Activated CD8-positive, alpha-beta memory T cell treated with anti-CD3 and anti-CD28 coated beads for 48 hours (primary cell): ENCODE results near the gene ATP9A.

Experiments
- DNase-seq, 3 experiments: peaks; one replicate each; pipeline ENCODE4 v3.0.0-alpha.2; 2020; ENCODE audit warnings: low read depth in 2 of 3, low spot score in 2 of 3

The ATP9A gene

GRCh38 chr20:51607170-51607569 is 161.0 kb downstream of the ATP9A start:
- DNase-seq: no peak

GRCh38 chr20:51604851-51605250 is 163.3 kb downstream of the ATP9A start:
- no peak for DNase-seq

- no peak for DNase-seq
Measured at GRCh38 chr20:51602131-51602530, 166.1 kb downstream of the ATP9A start.

- DNase-seq: no peak
Measured at GRCh38 chr20:51600950-51601349, 167.2 kb downstream of the ATP9A start.

- DNase-seq: no peak
Measured at GRCh38 chr20:51600016-51600420, 168.2 kb downstream of the ATP9A start.

GRCh38 chr20:51598556-51598955 is 169.6 kb downstream of the ATP9A start:
- DNase-seq: no peak

GRCh38 chr20:51597389-51598231 is 170.6 kb downstream of the ATP9A start:
- no peak for DNase-seq

GRCh38 chr20:51596668-51597388 is 171.4 kb downstream of the ATP9A start:
- DNase-seq: no peak

GRCh38 chr20:51595744-51596143 is 172.4 kb downstream of the ATP9A start:
- no peak for DNase-seq

GRCh38 chr20:51595058-51595532 is 173.1 kb downstream of the ATP9A start:
- peak; percentile 41 to 57 (median 51) for DNase-seq

- DNase-seq: no peak
Measured at GRCh38 chr20:51594236-51595057, 173.7 kb downstream of the ATP9A start.

- no peak for DNase-seq
Measured at GRCh38 chr20:51593584-51593983, 174.6 kb downstream of the ATP9A start.

GRCh38 chr20:51592564-51592963 is 175.6 kb downstream of the ATP9A start:
- no peak for DNase-seq

GRCh38 chr20:51591871-51592270 is 176.3 kb downstream of the ATP9A start:
- DNase-seq: no peak

- DNase-seq: no peak
Measured at GRCh38 chr20:51588762-51589161, 179.4 kb downstream of the ATP9A start.

GRCh38 chr20:51587145-51587544 is 181.0 kb downstream of the ATP9A start:
- DNase-seq: no peak

- DNase-seq: no peak
Measured at GRCh38 chr20:51586005-51586440, 182.2 kb downstream of the ATP9A start.

- no peak for DNase-seq
Measured at GRCh38 chr20:51585148-51585547, 183.0 kb downstream of the ATP9A start.

- no peak for DNase-seq
Measured at GRCh38 chr20:51584737-51585136, 183.5 kb downstream of the ATP9A start.

- no peak for DNase-seq
Measured at GRCh38 chr20:51584116-51584515, 184.1 kb downstream of the ATP9A start.

- DNase-seq: no peak
Measured at GRCh38 chr20:51583499-51583898, 184.7 kb downstream of the ATP9A start.
